HEK293 (cell line): Measurements from ENCODE around the gene SHROOM1.
"Not testable (repeated sequence)": the region's sequence is repeated elsewhere in the genome, so short reads cannot be mapped to it uniquely, and the experiment has no call there.

ENCODE experiments used
- CTCF ChIA-PET: fragments of 350-600 bp; formaldehyde crosslinking; extraction: SDS; loops from one replicate; lab custom pipeline; 2021; ENCODE audit warnings: antibody characterized with exemption; lab: Yijun Ruan, JAX
- POLR2A ChIA-PET: fragments of 300-600 bp; formaldehyde crosslinking; extraction: SDS; loops from one replicate; lab custom pipeline; 2020; ENCODE audit warnings: antibody characterized with exemption, inconsistent platforms; lab: Yijun Ruan, JAX
- H3K27ac ChIP-seq: fragments of 200-500 bp; sonication (Bioruptor generic); 2 replicates; pipeline ENCODE4 v1.5.1; 2014; ENCODE audit warnings: low read depth, low read length, control low read depth, inconsistent platforms; ENCODE audit errors: extremely low read depth
- H3K36me3 ChIP-seq, 2 experiments: fragments of 200-500 bp in 1 of 2; sonication (Bioruptor generic) in 1 of 2; 1 replicate in 1 of 2; 2 replicates in 1 of 2; pipeline ENCODE4 v1.5.1; 2014 to 2017; ENCODE audit warnings: inconsistent platforms in 2 of 2, low read length in 2 of 2; ENCODE audit not compliant: control insufficient read depth in 2 of 2, insufficient read depth in 1 of 2
- H3K4me1 ChIP-seq: fragments of 200-500 bp; sonication (Bioruptor generic); 2 replicates; pipeline ENCODE4 v1.5.1; 2014; ENCODE audit warnings: mild to moderate bottlenecking, low read length, inconsistent platforms; ENCODE audit not compliant: control insufficient read depth, insufficient read depth
- H3K4me3 ChIP-seq: 2 replicates; pipeline ENCODE4 v1.5.1; 2011; ENCODE audit warnings: low read depth, mild to moderate bottlenecking, control low read depth, low read length, moderate library complexity
- H3K9me3 ChIP-seq: fragments of 200-500 bp; sonication (Bioruptor generic); 2 replicates; pipeline ENCODE4 v1.5.1; 2014; ENCODE audit warnings: low read depth, low read length, inconsistent platforms; ENCODE audit not compliant: control insufficient read depth, insufficient read depth
- EGR2 ChIP-seq: fragments of 450-650 bp; formaldehyde crosslinking; IDR thresholded peaks from 2 replicates; pipeline ENCODE4 v1.5.1; 2016; ENCODE audit warnings: low read depth, missing biosample characterization, missing genetic modification characterization
- KLF1 ChIP-seq: fragments of 450-650 bp; formaldehyde crosslinking; IDR thresholded peaks from 2 replicates; pipeline ENCODE4 v1.5.1; 2016; ENCODE audit warnings: missing biosample characterization, missing genetic modification characterization
- PRDM4 ChIP-seq: fragments of 450-650 bp; formaldehyde crosslinking; IDR thresholded peaks from 2 replicates; pipeline ENCODE4 v1.5.1; 2017; ENCODE audit warnings: missing biosample characterization, missing genetic modification characterization
- ZFHX2 ChIP-seq: fragments of 450-650 bp; formaldehyde crosslinking; conservative IDR thresholded peaks from 2 replicates; pipeline ENCODE4 v1.5.1; 2016; ENCODE audit warnings: missing biosample characterization, missing genetic modification characterization
- ZNF146 ChIP-seq: fragments of 450-650 bp; formaldehyde crosslinking; IDR thresholded peaks from 2 replicates; pipeline ENCODE4 v1.5.1; 2016; ENCODE audit warnings: missing biosample characterization, missing genetic modification characterization
- ZNF148 ChIP-seq: fragments of 450-650 bp; formaldehyde crosslinking; IDR thresholded peaks from 2 replicates; pipeline ENCODE4 v1.5.0; 2017; ENCODE audit warnings: missing biosample characterization, missing genetic modification characterization, borderline replicate concordance
- ZNF202 ChIP-seq: fragments of 450-650 bp; formaldehyde crosslinking; IDR thresholded peaks from 2 replicates; pipeline ENCODE4 v1.5.1; 2016; ENCODE audit warnings: missing biosample characterization, missing genetic modification characterization, borderline replicate concordance
- ZNF266 ChIP-seq: fragments of 450-650 bp; formaldehyde crosslinking; IDR thresholded peaks from 2 replicates; pipeline ENCODE4 v1.5.1; 2016; ENCODE audit warnings: missing biosample characterization, missing genetic modification characterization, low read depth
- ZNF292 ChIP-seq: fragments of 450-650 bp; formaldehyde crosslinking; IDR thresholded peaks from 2 replicates; pipeline ENCODE4 v1.5.1; 2016; ENCODE audit warnings: low read depth, missing biosample characterization, missing genetic modification characterization, borderline replicate concordance
- ZNF366 ChIP-seq: fragments of 450-650 bp; formaldehyde crosslinking; conservative IDR thresholded peaks from 2 replicates; pipeline ENCODE4 v1.5.1; 2016; ENCODE audit warnings: missing biosample characterization, missing genetic modification characterization
- ZNF394 ChIP-seq: fragments of 450-650 bp; formaldehyde crosslinking; IDR thresholded peaks from 2 replicates; pipeline ENCODE4 v1.5.1; 2016; ENCODE audit warnings: missing biosample characterization, missing genetic modification characterization, mild to moderate bottlenecking, moderate library complexity, borderline replicate concordance
- ZNF529 ChIP-seq: fragments of 450-650 bp; formaldehyde crosslinking; IDR thresholded peaks from 2 replicates; pipeline ENCODE4 v1.5.1; 2017; ENCODE audit warnings: missing genetic modification characterization, missing biosample characterization; ENCODE audit not compliant: insufficient replicate concordance
- ZNF558 ChIP-seq: fragments of 450-650 bp; formaldehyde crosslinking; IDR thresholded peaks from 2 replicates; pipeline ENCODE4 v1.5.1; 2016; ENCODE audit warnings: missing biosample characterization, missing genetic modification characterization
- ZNF580 ChIP-seq: fragments of 450-650 bp; formaldehyde crosslinking; IDR thresholded peaks from 2 replicates; pipeline ENCODE4 v1.5.1; 2016; ENCODE audit warnings: missing biosample characterization, missing genetic modification characterization
- ZNF639 ChIP-seq: fragments of 450-650 bp; formaldehyde crosslinking; IDR thresholded peaks from 2 replicates; pipeline ENCODE4 v1.5.1; 2016; ENCODE audit warnings: missing biosample characterization, missing genetic modification characterization

SHROOM1 gene

GRCh38 chr5:132805872-132806271 lies 24.6 kb downstream of the SHROOM1 start:
- H3K4me1 ChIP-seq, H3K9me3 ChIP-seq, H3K4me3 ChIP-seq: not testable (repeated sequence)
- peak; percentile 51; the same call in 1 of the 2 replicates for TF ChIP-seq ZNF580
- TF ChIP-seq ZNF146 (tag by site-specific recombination) = peak; percentile 97
- TF ChIP-seq, all 188 proteins: peak for 2; not testable (repeated sequence) for 186
- POLR2A ChIA-PET, H3K27ac ChIP-seq, H3K36me3 ChIP-seq, CTCF ChIA-PET: not testable (repeated sequence)

- H3K27ac ChIP-seq, H3K4me1 ChIP-seq, H3K9me3 ChIP-seq, H3K36me3 ChIP-seq, H3K4me3 ChIP-seq, POLR2A ChIA-PET: not testable (repeated sequence)
- CTCF ChIA-PET = interaction anchor here (0.6 kb wide), 1 partner anchor 84 kb away, joined by 3 read pairs; no protein-coding TSS in a partner anchor
Observed at GRCh38 chr5:132804219-132804618, 26.2 kb downstream of the SHROOM1 start.

GRCh38 chr5:132802685-132803066 lies 27.8 kb downstream of the SHROOM1 start:
- H3K9me3 ChIP-seq, H3K4me3 ChIP-seq, H3K4me1 ChIP-seq, H3K36me3 ChIP-seq, H3K27ac ChIP-seq: not testable (repeated sequence)
- ChIA-PET CTCF (interaction anchor here (1.0 to 1.1 kb wide), 2 partner anchors 18 to 613 kb away, joined by 3 read pairs; no protein-coding TSS in a partner anchor), POLR2A (interaction anchor here (0.5 kb wide), 1 partner anchor 686 kb away, joined by 3 read pairs; no protein-coding TSS in a partner anchor)

GRCh38 chr5:132802044-132802684 lies 28.3 kb downstream of the SHROOM1 start:
- CTCF ChIA-PET = interaction anchor here (0.6 to 2.1 kb wide), 6 partner anchors 18 to 612 kb away, joined by 3 to 6 read pairs (median 3); no protein-coding TSS in a partner anchor
- Histone ChIP-seq H3K4me3 (no peak overlapping the region), H3K27ac (no peak overlapping the region), H3K9me3 (no peaks in the 10 kb centered on the region), H3K36me3 (no peaks in the 10 kb centered on the region), H3K4me1 (no peaks in the 10 kb centered on the region)
- TF ChIP-seq ZNF558 (tag by site-specific recombination) = no peak
- no peak for TF ChIP-seq ZNF292
- peak; percentile 65 for TF ChIP-seq ZFHX2 (tag by site-specific recombination)
- peak; percentile 48; the same call in 1 of the 2 replicates for TF ChIP-seq EGR2 (tag by site-specific recombination)
- no peak for TF ChIP-seq PRDM4 (tag by site-specific recombination)
- POLR2A ChIA-PET = interaction anchor here (0.5 kb wide), 1 partner anchor 685 kb away, joined by 3 read pairs; no protein-coding TSS in a partner anchor

GRCh38 chr5:132800545-132800944 lies 29.9 kb downstream of the SHROOM1 start:
- POLR2A ChIA-PET = no interaction called here
- TF ChIP-seq ZNF266 (tag by site-specific recombination) (no peak), ZNF148 (tag by site-specific recombination) (no peak), ZNF580 (no peak), ZNF366 (tag by site-specific recombination) (no peak), KLF1 (tag by site-specific recombination) (no peak), ZNF529 (tag by site-specific recombination) (no peak), ZNF202 (no peak), ZNF639 (tag by site-specific recombination) (no peak), ZNF394 (tag by site-specific recombination) (no peak)

More at GRCh38 chr5:132800545-132800944, 29.9 kb downstream of the SHROOM1 start:
- no peak overlapping the region for H3K4me3 ChIP-seq
- no peaks in the 10 kb centered on the region for H3K9me3 ChIP-seq
- no peak overlapping the region for H3K27ac ChIP-seq
- H3K36me3 ChIP-seq = no peaks in the 10 kb centered on the region
- no peaks in the 10 kb centered on the region for H3K4me1 ChIP-seq
- CTCF ChIA-PET = interaction anchor here (0.6 to 2.1 kb wide), 7 partner anchors 11 to 274 kb away, joined by 3 to 6 read pairs (median 4); no protein-coding TSS in a partner anchor
